Heart left ventricle (tissue), 16 donors: ENCODE measurements around the gene NEK2. TPM values are rescaled to one million over a fixed set of nuclear protein-coding genes. Genes with fewer than 3 reads are reported as not detected.
A peak's percentile ranks its signal among the peaks of the same experiment; 100 is the strongest.

Source experiments
- ATAC-seq, 4 donors: fragments of 200-7000 bp; cut with Tn5 transposase; one replicate each; pipeline ENCODE4 v1.9.1; 2020 to 2022; ENCODE audit warnings: moderate library complexity in 4 of 4, mild to moderate bottlenecking in 3 of 4, moderate number of reproducible peaks in 1 of 4
- DNase-seq, 5 donors: peaks; one replicate each; pipeline ENCODE4 v3.0.0-alpha.2; 2020
- H3K27ac ChIP-seq, 12 donors: fragments of 200-600 bp; sonication (generic) in 4 of 12; one replicate each; pipeline versions ENCODE4 v1.5.0 to v1.8.0; 2016 to 2022; ENCODE audit warnings: mild to moderate bottlenecking in 2 of 12
- H3K27me3 ChIP-seq, 9 donors: fragments of 200-600 bp; sonication (generic) in 2 of 9; one replicate each; pipeline versions ENCODE4 v1.5.1 to v1.8.0; 2016 to 2022; ENCODE audit warnings: mild to moderate bottlenecking in 3 of 9
- H3K36me3 ChIP-seq, 9 donors: fragments of 200-600 bp; sonication (generic) in 2 of 9; one replicate each; pipeline versions ENCODE4 v1.5.0 to v1.8.0; 2018 to 2022; ENCODE audit warnings: mild to moderate bottlenecking in 2 of 9
- H3K4me1 ChIP-seq, 12 donors: fragments of 200-600 bp; sonication (generic) in 4 of 12; one replicate each; pipeline versions ENCODE4 v1.5.0 to v1.8.0; 2016 to 2022; ENCODE audit warnings: mild to moderate bottlenecking in 3 of 12
- H3K4me3 ChIP-seq, 12 donors: fragments of 200-600 bp; sonication (generic) in 4 of 12; one replicate each; pipeline versions ENCODE4 v1.5.0 to v1.8.0; 2017 to 2022; ENCODE audit warnings: mild to moderate bottlenecking in 9 of 12, moderate library complexity in 4 of 12
- H3K9me3 ChIP-seq, 12 donors: fragments of 200-600 bp; sonication (generic) in 4 of 12; one replicate each; pipeline versions ENCODE4 v1.5.0 to v1.8.0; 2016 to 2022; ENCODE audit warnings: mild to moderate bottlenecking in 1 of 12
- POLR2A ChIP-seq, 2 donors: fragments of 450-650 bp; IDR thresholded peaks; one replicate each; pipeline ENCODE4 v1.6.1; 2017; ENCODE audit warnings: antibody characterized with exemption in 2 of 2, mild to moderate bottlenecking in 2 of 2, moderate library complexity in 2 of 2
- WGBS, 4 donors: extraction: QIAGEN DNeasy Blood & Tissue Kit in 2 of 4; methylation state at CpG; one replicate each; pipeline versions ENCODE4 v1.1.5 to v1.1.7; 2013 to 2018; 5-methylcytosine and 5-hydroxymethylcytosine counted together
- intact Hi-C, 10 donors: fragments of 100-400 bp; cut with DNase I; formaldehyde crosslinking; loops; one replicate each; pipeline versions ENCODE4 v1.11.1 to v1.14.2; 2022
- polyA plus RNA-seq, 2 donors: library from polyadenylated mRNA; stranded (reverse); fragments of 200-250 nt; gene quantifications; one replicate each; pipeline ENCODE4 v1.2.3, GENCODE V29; 2013
- total RNA-seq, 9 donors: library from RNA; depleted of rRNA in 2 of 9; stranded (reverse); fragments of >200 nt in 2 of 9; fragmentation: NEBNext Ultra II Directional in 3 of 9; extraction: Animal tissue kit (Norgen Biotek cat#: 25700) in 3 of 9; gene quantifications; one replicate each; pipeline versions ENCODE4 v1.1.0 to v1.2.4, GENCODE V29; 2016 to 2023
- TF ChIP-seq, protein P1 (sequence below), 12 donors: fragments of 200-600 bp; sonication (generic) in 4 of 12; IDR thresholded peaks; one replicate each; pipeline versions ENCODE4 v1.5.0 to v1.8.0; 2018 to 2022; ENCODE audit warnings: antibody characterized with exemption in 12 of 12, mild to moderate bottlenecking in 5 of 12
- donor health status: ischemic (EF 13 %, LVEDD 7.1; RV severe dilation, severe dysfunction).
- donor health status: healthy with polysubstance abuse.
- donor health status: DM: no; HTN: yes; CAD: no.
- donor health status: DM: no; HTN: no; CAD: no.
- donor health status: ischemic (EF 25% LVEDD 6.9; RV normal size, moderate dysfunction).
- donor health status: ischemic (EF 25% LVEDD 5.7; RV mildly dilated, moderate dysfunction).
- donor health status: healthy.
- donor health status: DM: yes; HTN: yes; CAD: no.
- donor health status: ischemic (EF 35%, LVEDD 5.7; RV mildly dilated, moderate dysfunction).
- donor health status: nonischemic (EF 11% LVEDD 7.7; RV severe dilation, severe dysfunction).
- donor health status: DM: yes; HTN: yes; CAD: no.
- donor health status: PGD.
- donor health status: ischemic (EF 29% LVEDD 5.4; RV normal size, mild dysfunction).
- donor health status: nonischemic (EF 23%, LVEDD 6.1; RV moderate dilation, normal function).

The NEK2 gene
- total and polyA plus RNA-seq, 11 donors = 0.10 to 2.5 (median 0.31) TPM; not detected in 5

DNA sequence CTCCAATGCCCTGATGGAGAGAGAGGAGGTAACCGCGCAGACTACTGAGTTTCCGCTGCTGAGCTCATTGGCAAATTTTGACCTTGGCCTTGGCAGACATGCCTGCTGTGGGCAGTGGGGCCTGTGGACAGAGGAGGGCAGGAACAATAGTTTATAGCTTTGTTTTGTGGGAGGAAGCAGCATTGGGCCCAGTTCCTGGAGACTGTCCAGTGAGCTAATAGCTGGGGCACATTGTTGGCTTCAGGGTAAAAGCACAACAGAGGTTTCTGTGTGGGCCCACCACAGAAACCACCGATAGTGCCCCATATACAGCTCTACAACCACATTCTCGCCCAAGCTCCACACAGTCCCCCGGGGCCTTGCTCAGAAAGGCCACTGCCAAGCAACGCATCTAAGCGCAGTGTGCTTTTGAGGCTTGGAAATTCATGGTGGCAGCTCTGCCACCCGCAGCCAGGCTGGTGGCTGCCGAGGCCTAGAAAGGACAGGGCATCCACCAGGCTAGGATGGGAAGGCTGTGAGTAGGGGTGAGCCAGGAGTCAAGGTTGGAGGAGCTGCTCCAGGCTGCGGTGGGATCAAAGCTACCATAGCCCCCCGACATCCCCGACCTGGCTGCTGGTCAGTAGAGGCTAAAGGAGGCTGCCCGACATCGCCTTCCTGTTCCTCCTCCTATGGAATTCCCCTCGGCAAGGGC is 43.2 kb downstream of the NEK2 start:
- ATAC-seq = no peak
- H3K36me3 ChIP-seq = no peaks in the 10 kb centered on the region
- 80 to 86% (median 82%) methylated on average over 11 to 16 of the region's 16 CpGs for WGBS, 4 donors
- no peaks in the 10 kb centered on the region for H3K9me3 ChIP-seq
- DNase-seq = peak in 1 of 5 donors; percentile 11
- intact Hi-C loops = loop anchor here in 4 of 10 donors (5.0 kb wide), 1 partner anchor 55 kb away; the partner anchor contains the start of gene SLC30A1 (in 4 of the 4)
- TF ChIP-seq, protein P1, sequence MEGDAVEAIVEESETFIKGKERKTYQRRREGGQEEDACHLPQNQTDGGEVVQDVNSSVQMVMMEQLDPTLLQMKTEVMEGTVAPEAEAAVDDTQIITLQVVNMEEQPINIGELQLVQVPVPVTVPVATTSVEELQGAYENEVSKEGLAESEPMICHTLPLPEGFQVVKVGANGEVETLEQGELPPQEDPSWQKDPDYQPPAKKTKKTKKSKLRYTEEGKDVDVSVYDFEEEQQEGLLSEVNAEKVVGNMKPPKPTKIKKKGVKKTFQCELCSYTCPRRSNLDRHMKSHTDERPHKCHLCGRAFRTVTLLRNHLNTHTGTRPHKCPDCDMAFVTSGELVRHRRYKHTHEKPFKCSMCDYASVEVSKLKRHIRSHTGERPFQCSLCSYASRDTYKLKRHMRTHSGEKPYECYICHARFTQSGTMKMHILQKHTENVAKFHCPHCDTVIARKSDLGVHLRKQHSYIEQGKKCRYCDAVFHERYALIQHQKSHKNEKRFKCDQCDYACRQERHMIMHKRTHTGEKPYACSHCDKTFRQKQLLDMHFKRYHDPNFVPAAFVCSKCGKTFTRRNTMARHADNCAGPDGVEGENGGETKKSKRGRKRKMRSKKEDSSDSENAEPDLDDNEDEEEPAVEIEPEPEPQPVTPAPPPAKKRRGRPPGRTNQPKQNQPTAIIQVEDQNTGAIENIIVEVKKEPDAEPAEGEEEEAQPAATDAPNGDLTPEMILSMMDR (IDR thresholded peaks at IDR 0.05) = no peak
- no peak for TF ChIP-seq POLR2A (IDR thresholded peaks at IDR 0.05)
- H3K27ac ChIP-seq = peak overlapping the region in 10 of 12 donors; percentile 23 to 88 (median 82)
- H3K4me3 ChIP-seq = no peak overlapping the region
- peaks cover 0 to 43% (median 17%) of the 10 kb centered on the region in 12 donors for H3K4me1 ChIP-seq
- H3K27me3 ChIP-seq = no peaks in the 10 kb centered on the region

DNA sequence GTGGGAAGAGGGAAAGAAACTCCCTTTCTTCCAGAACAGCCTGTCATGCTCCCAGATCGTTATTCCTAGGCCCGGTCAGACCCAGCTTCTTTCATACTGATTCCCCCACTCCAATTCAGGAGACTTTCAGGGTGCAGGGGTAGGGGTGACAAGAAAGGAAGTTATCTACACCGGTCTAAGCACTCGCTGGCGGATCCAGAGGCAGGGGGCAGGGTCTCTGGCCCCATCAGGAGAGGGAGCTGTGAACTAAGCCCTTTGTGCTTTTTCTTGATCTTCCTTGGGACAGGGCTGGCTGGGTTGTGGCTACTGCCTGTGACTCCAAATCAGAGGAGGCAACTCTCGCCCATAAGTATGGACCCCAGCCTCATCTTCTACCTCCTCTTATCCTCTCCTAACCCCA is 44.3 kb downstream of the NEK2 start:
- ATAC-seq (no peak), DNase-seq (no peak)
- Histone ChIP-seq H3K27ac (peak overlapping the region in 11 of 12 donors; percentile 20 to 88 (median 84)), H3K4me3 (no peak overlapping the region), H3K4me1 (peaks cover 0 to 49% (median 17%) of the 10 kb centered on the region in 12 donors), H3K27me3 (no peaks in the 10 kb centered on the region), H3K36me3 (no peaks in the 10 kb centered on the region), H3K9me3 (no peaks in the 10 kb centered on the region)
- no peak for TF ChIP-seq POLR2A (IDR thresholded peaks at IDR 0.05)
- TF ChIP-seq, protein P1 (IDR thresholded peaks at IDR 0.05) = no peak
- 64 to 82% (median 71%) methylated on average over 6 of the region's 6 CpGs for WGBS, 4 donors
- intact Hi-C loops = loop anchor here in 4 of 10 donors (5.0 kb wide), 1 partner anchor 54 kb away; the partner anchor contains the start of gene SLC30A1 (in 4 of the 4)

DNA sequence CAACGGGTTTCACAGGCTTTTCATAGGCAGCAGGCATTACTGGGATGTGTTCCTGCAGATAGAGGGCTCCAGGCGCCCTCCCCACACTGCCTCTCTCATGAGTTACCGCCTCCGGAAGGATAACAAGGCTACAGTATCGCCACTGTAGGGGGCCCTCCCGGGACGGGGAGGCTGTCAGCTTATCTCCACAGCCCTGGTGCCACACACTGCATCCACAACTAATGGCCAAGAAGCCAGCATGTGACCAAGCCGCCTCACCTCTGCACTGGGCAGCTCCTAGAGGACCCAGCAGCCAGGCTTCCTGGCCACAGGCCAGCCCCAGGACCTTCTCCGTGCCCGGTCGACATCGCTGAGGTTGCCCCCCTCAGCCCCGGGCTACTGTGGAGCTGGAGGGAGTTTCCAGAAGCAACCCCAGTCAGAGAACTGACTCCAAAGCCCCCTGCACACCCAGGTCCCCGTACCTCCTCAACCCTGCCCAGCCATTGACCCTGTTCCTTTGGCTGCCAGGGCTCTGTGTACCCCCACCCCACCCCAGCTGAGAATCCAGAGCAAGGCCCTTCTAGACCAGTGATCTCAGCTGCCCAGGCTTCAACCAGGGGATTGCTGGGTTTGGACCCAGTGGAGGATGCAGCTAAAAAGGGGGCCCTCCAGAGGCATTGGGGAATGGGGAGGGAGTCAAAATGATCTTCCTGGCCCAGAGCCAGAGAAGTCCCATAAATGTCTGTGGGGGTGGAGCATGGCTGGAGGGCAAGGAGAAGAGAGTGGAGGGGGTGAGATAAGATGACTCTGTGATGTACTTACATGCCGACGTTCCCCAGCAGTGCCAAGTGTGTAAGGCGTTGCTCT is 45.0 kb downstream of the NEK2 start:
- Histone ChIP-seq H3K36me3 (no peaks in the 10 kb centered on the region), H3K27me3 (no peaks in the 10 kb centered on the region), H3K4me1 (peaks cover 0 to 49% (median 17%) of the 10 kb centered on the region in 12 donors), H3K27ac (peak overlapping the region; percentile 37 to 88 (median 82)), H3K9me3 (no peaks in the 10 kb centered on the region), H3K4me3 (peak overlapping the region in 8 of 12 donors; percentile 4 to 42 (median 25))
- ATAC-seq (peak; percentile 80 to 91 (median 86)), DNase-seq (peak; percentile 43 to 78 (median 77))
- TF ChIP-seq, protein P1 (IDR thresholded peaks at IDR 0.05) = peak in 6 of 12 donors; percentile 24 to 53 (median 39)
- TF ChIP-seq POLR2A (IDR thresholded peaks at IDR 0.05) = no peak
- intact Hi-C loops = loop anchor here in 4 of 10 donors (5.0 kb wide), 1 partner anchor 53 kb away; the partner anchor contains the start of gene SLC30A1 (in 4 of the 4)
- 16 to 25% (median 19%) methylated on average over 17 of the region's 17 CpGs for WGBS, 4 donors

DNA sequence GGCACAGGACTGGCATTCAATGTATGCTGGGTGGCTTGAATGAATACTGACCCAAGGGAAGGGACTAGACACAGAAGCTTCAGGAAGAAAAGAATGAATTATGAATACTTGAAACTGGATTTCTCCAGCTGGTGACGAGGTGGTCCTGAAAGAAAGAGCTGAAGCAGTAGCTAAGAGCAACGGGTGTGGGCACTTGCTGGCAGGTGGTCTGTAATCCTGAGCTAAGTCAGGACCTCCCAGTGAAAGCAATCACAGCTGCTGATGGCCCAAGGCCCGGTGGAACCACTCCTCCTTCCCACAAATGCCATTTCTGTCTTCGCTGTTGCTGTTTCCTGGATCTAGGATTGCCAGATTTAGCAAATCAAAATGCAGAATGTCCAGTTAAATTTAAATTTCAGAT is 47.0 kb downstream of the NEK2 start:
- TF ChIP-seq, protein P1 (IDR thresholded peaks at IDR 0.05) = no peak
- TF ChIP-seq POLR2A (IDR thresholded peaks at IDR 0.05) = no peak
- ATAC-seq (no peak), DNase-seq (no peak)
- WGBS, 4 donors = 56 to 62% (median 62%) methylated on average over 4 of the region's 4 CpGs
- no peaks in the 10 kb centered on the region for H3K36me3 ChIP-seq
- intact Hi-C loops = no loop called here
- H3K4me1 ChIP-seq = peaks cover 0 to 43% (median 17%) of the 10 kb centered on the region in 12 donors
- no peak overlapping the region for H3K4me3 ChIP-seq
- H3K27me3 ChIP-seq = no peaks in the 10 kb centered on the region
- H3K9me3 ChIP-seq = no peaks in the 10 kb centered on the region
- no peak overlapping the region for H3K27ac ChIP-seq
